OCI-LY7 (cell line): ENCODE measurements around the gene PDGFRA.
"Not testable (repeated sequence)": the region's sequence is repeated elsewhere in the genome, so short reads cannot be mapped to it uniquely, and the experiment has no call there.

Experiments
- CTCF ChIP-seq: fragments of 200-600 bp; sonication (generic); conservative IDR thresholded peaks from 2 replicates; pipeline ENCODE4 v1.5.1; 2014; ENCODE audit warnings: mild to moderate bottlenecking, antibody characterized with exemption, low read length, moderate library complexity, mixed read lengths
- EZH2phosphoT487 ChIP-seq: fragments of 200-600 bp; sonication (generic); IDR thresholded peaks from 2 replicates; pipeline ENCODE4 v1.6.1; 2018; ENCODE audit warnings: low read depth, borderline replicate concordance, mild to moderate bottlenecking, mixed run types, antibody characterized with exemption, low read length, moderate library complexity, mixed read lengths

- not testable (repeated sequence) for TF ChIP-seq CTCF, EZH2phosphoT487
Observed at GRCh38 chr4:54342067-54342466, 113.0 kb downstream of the PDGFRA start.
